NT2/D1 (cell line): ENCODE measurements around the gene GLIPR1.
"Not testable (repeated sequence)": the region's sequence is repeated elsewhere in the genome, so short reads cannot be mapped to it uniquely, and the experiment has no call there.

Experiments
- DNase-seq: peaks from one replicate; pipeline ENCODE4 v3.0.0-alpha.2; 2011; ENCODE audit warnings: low read depth, low spot score
- H3K27me3 ChIP-seq: 2 replicates; pipeline ENCODE4 v1.6.0; 2011; ENCODE audit warnings: mild to moderate bottlenecking; ENCODE audit not compliant: insufficient read length, insufficient read depth
- H3K36me3 ChIP-seq: 2 replicates; pipeline ENCODE4 v1.6.1; 2011; ENCODE audit warnings: mild to moderate bottlenecking, low read length, mixed read lengths; ENCODE audit not compliant: insufficient read depth, insufficient read length
- H3K4me1 ChIP-seq: 2 replicates; pipeline ENCODE4 v1.5.1; 2011; ENCODE audit not compliant: insufficient read depth, insufficient read length
- H3K4me3 ChIP-seq: 2 replicates; pipeline ENCODE4 v1.5.1; 2011; ENCODE audit warnings: low read depth; ENCODE audit not compliant: insufficient read length
- H3K9ac ChIP-seq: 2 replicates; pipeline ENCODE4 v1.6.0; 2011; ENCODE audit warnings: low read depth; ENCODE audit not compliant: insufficient read length
- H3K9me3 ChIP-seq: 2 replicates; pipeline ENCODE4 v1.5.1; 2011; ENCODE audit warnings: mild to moderate bottlenecking, low read length; ENCODE audit not compliant: insufficient read depth
- SUZ12 ChIP-seq: IDR thresholded peaks from 2 replicates; pipeline ENCODE4 v1.6.1; 2011; ENCODE audit not compliant: insufficient read length, insufficient read depth; ENCODE audit errors: extremely low read depth
- YY1 ChIP-seq: IDR thresholded peaks from 2 replicates; pipeline ENCODE4 v1.6.1; 2011; ENCODE audit not compliant: insufficient read length, insufficient read depth
- ZNF274 ChIP-seq: IDR thresholded peaks from 2 replicates; pipeline ENCODE4 v1.6.1; 2011; ENCODE audit warnings: mild to moderate bottlenecking, low read depth, low read length

GLIPR1 gene

DNA sequence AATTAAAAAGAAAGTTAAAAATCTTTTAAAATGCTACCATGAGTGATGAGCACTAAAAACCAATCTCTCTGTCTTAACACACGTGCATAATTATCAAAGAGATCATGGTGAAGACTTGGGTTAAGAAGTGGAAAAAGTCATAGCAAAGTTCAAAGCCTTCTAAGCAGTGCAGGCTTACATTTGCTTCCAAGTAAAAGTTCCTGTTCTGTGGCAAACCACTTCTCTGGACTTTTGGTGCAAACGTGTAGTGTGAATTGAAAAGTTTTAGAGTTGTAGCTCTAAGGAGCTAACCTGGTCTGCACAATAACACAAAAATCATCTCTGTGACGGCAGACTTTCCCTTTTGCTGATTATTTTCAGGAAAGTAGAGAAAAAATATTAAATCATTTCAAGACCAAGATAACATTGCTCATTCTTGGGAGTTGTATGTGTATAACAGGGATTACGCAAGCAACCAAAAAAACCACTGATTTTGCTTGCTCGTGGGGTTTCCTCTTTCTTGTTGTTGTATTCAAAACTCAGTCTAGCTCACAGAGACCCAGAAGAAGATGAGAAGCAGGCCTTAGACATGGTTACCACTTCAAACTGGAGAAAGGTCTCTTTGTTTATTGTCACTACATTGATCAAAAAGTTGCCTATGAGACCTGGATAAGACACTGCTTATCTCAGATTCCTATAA is 2.3 kb upstream of the GLIPR1 start:
- H3K4me1 ChIP-seq: no peaks in the 10 kb centered on the region
- H3K36me3 ChIP-seq: no peaks in the 10 kb centered on the region
- H3K9me3 ChIP-seq: no peaks in the 10 kb centered on the region
- no peak for DNase-seq
- no peak overlapping the region for H3K9ac ChIP-seq
- no peak overlapping the region for H3K4me3 ChIP-seq
- TF ChIP-seq SUZ12 (no peak), YY1 (no peak), ZNF274 (no peak)
- H3K27me3 ChIP-seq: no peaks in the 10 kb centered on the region

DNA sequence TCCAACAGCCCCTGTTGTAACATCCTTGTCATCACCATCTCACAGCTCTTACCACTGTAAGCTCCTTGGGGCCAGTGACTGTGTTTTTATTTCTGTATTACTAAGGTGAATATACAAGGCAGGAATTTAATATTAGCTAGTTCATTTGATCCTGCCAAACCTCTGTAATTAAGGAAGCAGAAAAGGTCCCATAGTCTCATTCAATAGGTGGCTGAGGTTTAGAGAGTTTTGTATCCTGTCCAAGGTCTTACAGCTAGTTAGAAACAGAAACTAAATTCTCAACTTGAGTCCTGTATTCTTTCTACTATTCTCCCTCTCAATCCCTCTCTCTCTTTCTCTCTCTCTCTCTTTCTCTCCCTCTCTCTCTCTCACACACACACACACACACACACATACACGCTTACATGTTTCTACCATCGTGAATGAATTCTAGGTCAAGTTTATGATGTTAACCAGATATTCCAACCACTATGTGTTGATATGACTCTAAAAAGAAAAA is 543 bp upstream of the GLIPR1 start:
- TF ChIP-seq SUZ12: no peak
- no peak for TF ChIP-seq YY1
- TF ChIP-seq ZNF274: no peak
- Histone ChIP-seq H3K27me3 (no peaks in the 10 kb centered on the region), H3K9ac (no peak overlapping the region), H3K36me3 (no peaks in the 10 kb centered on the region), H3K4me1 (no peaks in the 10 kb centered on the region), H3K4me3 (no peak overlapping the region), H3K9me3 (no peaks in the 10 kb centered on the region)
- no peak for DNase-seq

DNA sequence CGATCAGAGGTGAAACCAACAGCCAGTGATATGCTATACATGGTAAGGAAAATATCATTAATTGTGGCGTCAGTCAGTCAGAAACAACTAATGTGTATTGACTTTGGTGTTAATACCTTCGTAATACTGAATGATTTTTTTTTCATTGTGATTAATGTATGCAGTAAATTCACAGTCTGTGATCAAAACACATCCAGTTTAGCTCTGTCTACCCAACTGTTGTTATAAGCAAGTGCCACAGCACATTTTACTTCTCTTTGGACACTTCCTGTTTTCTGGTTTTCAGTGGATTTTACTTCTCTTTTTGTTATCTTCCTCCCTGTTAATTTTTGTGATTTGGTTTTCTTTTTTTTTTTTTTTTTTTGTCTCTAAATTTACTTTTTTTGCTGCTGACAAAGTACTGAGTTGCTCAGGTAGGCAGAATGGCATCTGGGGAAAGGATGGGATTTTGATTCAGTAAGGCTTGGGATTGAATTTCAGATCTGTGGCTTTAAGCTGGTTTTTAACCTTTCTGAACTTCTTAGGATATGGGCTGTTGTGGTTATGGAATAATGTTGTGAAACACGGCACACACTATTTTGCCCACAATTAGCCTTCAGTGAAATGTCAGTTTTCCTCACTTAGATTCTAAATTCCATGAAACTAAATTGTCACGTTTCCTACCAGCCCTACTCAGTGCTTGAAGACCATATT is 604 bp downstream of the GLIPR1 start:
- Histone ChIP-seq H3K36me3 (no peaks in the 10 kb centered on the region), H3K27me3 (no peaks in the 10 kb centered on the region), H3K9me3 (no peaks in the 10 kb centered on the region), H3K4me1 (no peaks in the 10 kb centered on the region), H3K9ac (no peak overlapping the region), H3K4me3 (no peak overlapping the region)
- TF ChIP-seq ZNF274: no peak
- TF ChIP-seq YY1: no peak
- TF ChIP-seq SUZ12: no peak
- DNase-seq: no peak

DNA sequence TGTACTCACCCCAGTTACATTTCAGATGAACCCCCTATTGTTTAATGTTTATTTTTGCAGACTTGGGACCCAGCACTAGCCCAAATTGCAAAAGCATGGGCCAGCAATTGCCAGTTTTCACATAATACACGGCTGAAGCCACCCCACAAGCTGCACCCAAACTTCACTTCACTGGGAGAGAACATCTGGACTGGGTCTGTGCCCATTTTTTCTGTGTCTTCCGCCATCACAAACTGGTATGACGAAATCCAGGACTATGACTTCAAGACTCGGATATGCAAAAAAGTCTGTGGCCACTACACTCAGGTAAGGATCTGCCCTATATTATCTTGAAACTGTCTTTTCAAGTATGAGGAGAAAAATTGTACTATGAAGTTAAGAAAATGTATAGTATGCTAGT is 1.2 kb downstream of the GLIPR1 start:
- H3K9me3 ChIP-seq: no peaks in the 10 kb centered on the region
- no peak for TF ChIP-seq SUZ12
- no peak for TF ChIP-seq YY1
- no peak for TF ChIP-seq ZNF274
- no peaks in the 10 kb centered on the region for H3K36me3 ChIP-seq
- H3K4me1 ChIP-seq: no peaks in the 10 kb centered on the region
- H3K4me3 ChIP-seq: no peak overlapping the region
- no peak overlapping the region for H3K9ac ChIP-seq
- no peak for DNase-seq
- H3K27me3 ChIP-seq: no peaks in the 10 kb centered on the region

DNA sequence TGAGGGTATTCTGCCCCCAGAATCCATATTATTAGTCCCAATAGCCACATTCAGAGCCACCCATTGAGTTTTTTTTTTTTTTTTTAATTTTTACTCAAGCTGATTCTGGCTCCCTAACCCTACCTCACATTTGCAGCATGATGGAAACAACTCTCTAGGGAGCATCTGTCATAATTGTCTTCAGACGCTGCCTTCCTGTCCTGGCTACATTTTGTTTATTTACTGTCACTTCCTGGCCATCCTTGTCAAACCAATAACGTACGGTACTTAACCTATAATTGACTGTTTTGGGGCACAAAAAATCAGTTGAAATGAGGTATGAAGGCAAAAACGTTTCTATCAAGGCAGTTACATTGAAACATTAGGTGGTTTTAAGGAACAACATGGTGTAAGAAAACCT is 2.1 kb downstream of the GLIPR1 start:
- Histone ChIP-seq H3K4me1 (no peaks in the 10 kb centered on the region), H3K27me3 (no peaks in the 10 kb centered on the region), H3K36me3 (no peaks in the 10 kb centered on the region), H3K9ac (no peak overlapping the region), H3K4me3 (no peak overlapping the region), H3K9me3 (no peaks in the 10 kb centered on the region)
- no peak for TF ChIP-seq SUZ12
- TF ChIP-seq ZNF274: no peak
- no peak for TF ChIP-seq YY1
- DNase-seq: no peak

DNA sequence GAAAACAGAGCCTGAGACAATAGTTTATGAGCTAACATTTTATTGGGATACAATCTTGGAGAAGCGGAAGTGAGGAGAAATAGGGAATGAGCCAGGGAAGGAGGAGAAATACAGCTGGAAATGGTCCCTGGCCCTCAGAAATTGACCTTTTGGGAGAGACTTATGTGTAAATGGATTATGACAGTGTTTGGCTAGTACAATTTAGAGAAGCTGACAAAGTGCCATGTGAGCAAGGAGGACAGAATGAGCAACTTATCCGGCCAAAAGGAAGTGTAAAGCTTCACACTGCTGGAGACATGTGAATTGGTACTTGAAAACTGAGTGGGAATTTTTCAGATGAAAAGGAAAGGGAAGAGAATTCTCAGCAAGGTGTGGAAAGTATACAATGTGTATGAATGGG is 2.9 kb downstream of the GLIPR1 start:
- Histone ChIP-seq H3K36me3 (no peaks in the 10 kb centered on the region), H3K9me3 (no peaks in the 10 kb centered on the region), H3K4me3 (no peak overlapping the region), H3K9ac (no peak overlapping the region), H3K27me3 (no peaks in the 10 kb centered on the region), H3K4me1 (no peaks in the 10 kb centered on the region)
- no peak for DNase-seq
- no peak for TF ChIP-seq ZNF274
- no peak for TF ChIP-seq YY1
- TF ChIP-seq SUZ12: no peak

DNA sequence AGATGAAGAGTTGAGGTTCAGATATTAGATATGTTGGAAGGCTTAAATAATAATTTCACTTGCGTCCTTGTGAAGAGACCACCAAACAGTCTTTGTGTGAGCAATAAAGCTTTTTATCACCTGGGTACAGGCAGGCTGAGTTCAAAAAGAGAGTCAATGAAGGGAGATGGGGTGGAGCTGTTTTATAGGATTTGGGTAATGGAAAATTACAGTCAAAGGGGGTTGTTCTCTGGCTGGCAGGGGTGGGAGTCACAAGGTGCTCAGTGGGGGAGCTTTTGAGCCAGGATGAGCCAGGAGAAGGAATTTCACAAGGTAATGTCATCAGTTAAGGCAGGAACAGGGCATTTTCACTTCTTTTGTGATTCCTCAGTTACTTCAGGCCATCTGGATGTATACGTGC is 3.9 kb downstream of the GLIPR1 start:
- not testable (repeated sequence) for H3K4me3 ChIP-seq, DNase-seq, H3K9me3 ChIP-seq, H3K27me3 ChIP-seq, H3K36me3 ChIP-seq, H3K9ac ChIP-seq, H3K4me1 ChIP-seq

DNA sequence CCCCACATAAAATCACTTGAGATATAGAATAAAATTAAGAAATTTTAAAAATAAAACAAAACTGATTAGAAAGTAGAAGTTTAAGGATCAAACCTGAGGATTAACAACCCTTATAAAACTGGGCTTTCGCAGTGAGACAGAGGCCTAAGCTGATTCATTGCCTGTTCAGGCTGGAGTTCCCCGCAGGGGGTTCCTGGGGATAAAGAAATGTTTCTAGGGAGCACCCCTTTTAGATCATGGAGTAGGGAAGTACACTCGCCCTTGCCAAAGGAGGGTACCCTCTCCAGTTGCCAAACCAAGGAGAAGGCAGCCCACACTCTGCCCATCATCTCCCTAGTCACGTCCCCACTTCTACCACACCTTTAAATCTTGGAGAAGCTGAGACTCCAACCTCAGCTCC is 6.8 kb downstream of the GLIPR1 start:
- Histone ChIP-seq H3K4me1 (no peaks in the 10 kb centered on the region), H3K9me3 (no peaks in the 10 kb centered on the region), H3K27me3 (no peaks in the 10 kb centered on the region), H3K36me3 (no peaks in the 10 kb centered on the region), H3K9ac (no peak overlapping the region), H3K4me3 (no peak overlapping the region)
- TF ChIP-seq SUZ12 (no peak), ZNF274 (no peak), YY1 (no peak)
- no peak for DNase-seq
